Stimulated activated CD4-positive, alpha-beta T cell treated with anti-CD3 and anti-CD28 coated beads, Interleukin-2, amount 100 ng/mL, for 4 hours (primary cell): Measurements from ENCODE around the gene C2orf74.
"Not testable (repeated sequence)": the region's sequence is repeated elsewhere in the genome, so short reads cannot be mapped to it uniquely, and the experiment has no call there.

Source experiments
- DNase-seq: peaks from one replicate; pipeline ENCODE4 v3.0.0-alpha.2; 2020; ENCODE audit warnings: low read depth

The C2orf74 gene

GRCh38 chr2:61173116-61173515 lies 11.1 kb downstream of the C2orf74 start:
- DNase-seq, result no peak

GRCh38 chr2:61175036-61175435 lies 13.0 kb downstream of the C2orf74 start:
- no peak for DNase-seq

GRCh38 chr2:61176755-61177726 lies 15.1 kb downstream of the C2orf74 start:
- DNase-seq, result peak; percentile 93

- DNase-seq, result peak; percentile 20
Measured at GRCh38 chr2:61177727-61178549, 15.9 kb downstream of the C2orf74 start.

GRCh38 chr2:61178603-61179545 lies 16.9 kb downstream of the C2orf74 start:
- no peak for DNase-seq

- DNase-seq, result no peak
Measured at GRCh38 chr2:61179701-61180639, 18.0 kb downstream of the C2orf74 start.

- no peak for DNase-seq
Measured at GRCh38 chr2:61180686-61181085, 18.7 kb downstream of the C2orf74 start.

GRCh38 chr2:61181382-61182058 lies 19.5 kb downstream of the C2orf74 start:
- DNase-seq, result no peak

- DNase-seq, result no peak
Measured at GRCh38 chr2:61182059-61182383, 20.0 kb downstream of the C2orf74 start.

- no peak for DNase-seq
Measured at GRCh38 chr2:61183795-61184194, 21.8 kb downstream of the C2orf74 start.

GRCh38 chr2:61184263-61184662 lies 22.3 kb downstream of the C2orf74 start:
- no peak for DNase-seq

- no peak for DNase-seq
Measured at GRCh38 chr2:61185231-61185728, 23.3 kb downstream of the C2orf74 start.

- DNase-seq, result no peak
Measured at GRCh38 chr2:61187085-61187484, 25.1 kb downstream of the C2orf74 start.

GRCh38 chr2:61193670-61194561 lies 31.9 kb downstream of the C2orf74 start:
- no peak for DNase-seq

- DNase-seq, result not testable (repeated sequence)
Measured at GRCh38 chr2:61194646-61195045, 32.7 kb downstream of the C2orf74 start.

GRCh38 chr2:61196671-61197070 lies 34.7 kb downstream of the C2orf74 start:
- no peak for DNase-seq

- DNase-seq, result no peak
Measured at GRCh38 chr2:61205132-61205531, 43.1 kb downstream of the C2orf74 start.

GRCh38 chr2:61210332-61210981 lies 48.5 kb downstream of the C2orf74 start:
- DNase-seq, result no peak
